Germinal center (tissue), 1 donor: ENCODE measurements around the gene CRYAB.
"Not testable (repeated sequence)": the region's sequence is repeated elsewhere in the genome, so short reads cannot be mapped to it uniquely, and the experiment has no call there.

ENCODE experiments used
- DNase-seq: peaks from one replicate; pipeline ENCODE4 v3.0.0; 2012; ENCODE audit warnings: mixed read lengths, low spot score

Gene CRYAB

GRCh38 chr11:111906680-111907079, 4.9 kb downstream of the CRYAB start:
- DNase-seq, result no peak

GRCh38 chr11:111905411-111905810, 6.2 kb downstream of the CRYAB start:
- no peak for DNase-seq

- DNase-seq, result no peak
These were observed 24.7 kb downstream of the CRYAB start for GRCh38 chr11:111886844-111887243.

- DNase-seq, result no peak
These were observed 25.5 kb downstream of the CRYAB start for GRCh38 chr11:111886032-111886431.

GRCh38 chr11:111885053-111885452, 26.5 kb downstream of the CRYAB start:
- DNase-seq, result not testable (repeated sequence)

GRCh38 chr11:111882202-111882601, 29.4 kb downstream of the CRYAB start:
- DNase-seq, result no peak

- no peak for DNase-seq
These were observed 32.0 kb downstream of the CRYAB start for GRCh38 chr11:111879637-111879960.

- DNase-seq, result peak; percentile 94
These were observed 32.5 kb downstream of the CRYAB start, which contains the start of the genes CFAP68 and FDXACB1 for GRCh38 chr11:111878849-111879636. CFAP68 (plus strand) TSS chr11:111879541; CDS start chr11:111879561, 20 bp downstream. FDXACB1 (minus strand) TSS chr11:111879165; CDS start chr11:111879132, 33 bp downstream.

GRCh38 chr11:111878385-111878848, 33.2 kb downstream of the CRYAB start:
- DNase-seq, result no peak

GRCh38 chr11:111871693-111872161, 39.8 kb downstream of the CRYAB start:
- no peak for DNase-seq

GRCh38 chr11:111870886-111871692, 40.5 kb downstream of the CRYAB start, which contains the start of gene ALG9:
ALG9 (minus strand) TSS chr11:111871581; CDS start chr11:111871482, 99 bp downstream.
- peak; percentile 83 for DNase-seq

GRCh38 chr11:111870522-111870885, 41.1 kb downstream of the CRYAB start:
- no peak for DNase-seq

GRCh38 chr11:111870113-111870512, 41.5 kb downstream of the CRYAB start:
- no peak for DNase-seq

- DNase-seq, result no peak
These were observed 51.3 kb downstream of the CRYAB start for GRCh38 chr11:111860257-111860656.
